Measurements from ENCODE around the gene MSRB3.

Gene MSRB3

GRCh38 chr12:65492998-65493912 is 214.8 kb downstream of the MSRB3 start:
- H3K27ac ChIP-seq (ENCODE audit: low read length), result no peak overlapping the region
- H3K9ac ChIP-seq (ENCODE audit: low read length), result no peak overlapping the region
- no peaks in the 10 kb centered on the region for H3K9me3 ChIP-seq (ENCODE audit: control insufficient read depth, low read depth, low read length)
- no peaks in the 10 kb centered on the region for H3K36me3 ChIP-seq (ENCODE audit: control insufficient read depth, low read depth, low read length)
- H3K4me3 ChIP-seq (ENCODE audit: low read length), result no peak overlapping the region
- H3K27me3 ChIP-seq (ENCODE audit: control insufficient read depth, insufficient read depth, low read length), result no peaks in the 10 kb centered on the region
- H3K4me1 ChIP-seq (ENCODE audit: control insufficient read depth, low read depth, low read length), result no peaks in the 10 kb centered on the region

DNA sequence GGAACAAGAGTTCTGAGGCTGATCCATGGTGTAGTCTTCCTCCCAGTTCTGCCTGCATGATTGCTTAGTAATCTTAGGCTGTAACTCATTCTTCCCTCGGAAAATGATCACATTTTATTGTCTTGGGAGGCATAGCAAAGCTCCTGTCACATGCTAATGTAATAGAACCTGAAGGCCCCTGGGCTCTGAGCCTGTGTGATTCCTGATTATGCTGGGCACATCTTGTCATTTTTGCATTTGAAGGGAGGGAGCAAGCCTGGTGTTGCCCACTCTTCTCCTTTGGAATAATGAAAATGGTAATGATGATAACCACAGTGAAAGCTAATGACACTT is 215.4 kb downstream of the MSRB3 start:
- no peaks in the 10 kb centered on the region for H3K27me3 ChIP-seq (ENCODE audit: control insufficient read depth, insufficient read depth, low read length)
- H3K9ac ChIP-seq (ENCODE audit: low read length), result no peak overlapping the region
- H3K9me3 ChIP-seq (ENCODE audit: control insufficient read depth, low read depth, low read length), result no peaks in the 10 kb centered on the region
- H3K4me3 ChIP-seq (ENCODE audit: low read length), result no peak overlapping the region
- no peaks in the 10 kb centered on the region for H3K4me1 ChIP-seq (ENCODE audit: control insufficient read depth, low read depth, low read length)
- H3K36me3 ChIP-seq (ENCODE audit: control insufficient read depth, low read depth, low read length), result no peaks in the 10 kb centered on the region
- H3K27ac ChIP-seq (ENCODE audit: low read length), result no peak overlapping the region

DNA sequence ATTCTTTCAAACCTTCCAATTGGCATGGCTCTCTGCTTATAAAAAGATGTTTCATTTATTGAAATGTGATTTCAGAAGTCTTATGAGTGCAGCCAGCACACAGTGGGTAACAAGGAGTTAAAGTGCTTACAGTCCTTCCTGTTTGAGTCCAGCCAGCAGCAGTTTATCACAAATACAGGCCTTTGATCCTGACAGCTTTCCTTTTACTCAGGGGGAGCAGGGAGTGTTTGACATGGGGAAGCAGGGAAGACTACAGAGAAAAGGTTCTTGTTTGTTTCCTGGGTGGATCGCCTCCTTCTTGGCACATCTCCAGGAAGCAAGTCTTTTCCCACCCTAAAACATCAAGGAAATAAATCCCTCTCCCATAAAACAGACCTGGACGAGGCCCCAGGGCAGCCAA is 216.1 kb downstream of the MSRB3 start:
- H3K27ac ChIP-seq (ENCODE audit: low read length), result no peak overlapping the region

GRCh38 chr12:65495233-65495632 is 216.8 kb downstream of the MSRB3 start:
- H3K4me1 ChIP-seq (ENCODE audit: control insufficient read depth, low read depth, low read length), result no peaks in the 10 kb centered on the region
- H3K27me3 ChIP-seq (ENCODE audit: control insufficient read depth, insufficient read depth, low read length), result no peaks in the 10 kb centered on the region
- no peaks in the 10 kb centered on the region for H3K36me3 ChIP-seq (ENCODE audit: control insufficient read depth, low read depth, low read length)
- H3K4me3 ChIP-seq (ENCODE audit: low read length), result no peak overlapping the region
- H3K27ac ChIP-seq (ENCODE audit: low read length), result no peak overlapping the region
- H3K9me3 ChIP-seq (ENCODE audit: control insufficient read depth, low read depth, low read length), result no peaks in the 10 kb centered on the region
- H3K9ac ChIP-seq (ENCODE audit: low read length), result no peak overlapping the region

More for the DNA sequence above, 216.1 kb downstream of the MSRB3 start:
- no peak overlapping the region for H3K9ac ChIP-seq (ENCODE audit: low read length)
- H3K4me3 ChIP-seq (ENCODE audit: low read length), result no peak overlapping the region
- H3K9me3 ChIP-seq (ENCODE audit: control insufficient read depth, low read depth, low read length), result no peaks in the 10 kb centered on the region
- H3K36me3 ChIP-seq (ENCODE audit: control insufficient read depth, low read depth, low read length), result no peaks in the 10 kb centered on the region
- H3K4me1 ChIP-seq (ENCODE audit: control insufficient read depth, low read depth, low read length), result no peaks in the 10 kb centered on the region
- no peaks in the 10 kb centered on the region for H3K27me3 ChIP-seq (ENCODE audit: control insufficient read depth, insufficient read depth, low read length)

- no peaks in the 10 kb centered on the region for H3K27me3 ChIP-seq (ENCODE audit: control insufficient read depth, insufficient read depth, low read length)
- H3K4me3 ChIP-seq (ENCODE audit: low read length), result no peak overlapping the region
- no peaks in the 10 kb centered on the region for H3K4me1 ChIP-seq (ENCODE audit: control insufficient read depth, low read depth, low read length)
- H3K9me3 ChIP-seq (ENCODE audit: control insufficient read depth, low read depth, low read length), result no peaks in the 10 kb centered on the region
- no peaks in the 10 kb centered on the region for H3K36me3 ChIP-seq (ENCODE audit: control insufficient read depth, low read depth, low read length)
- no peak overlapping the region for H3K27ac ChIP-seq (ENCODE audit: low read length)
- no peak overlapping the region for H3K9ac ChIP-seq (ENCODE audit: low read length)
Observed at GRCh38 chr12:65496617-65497016, 218.1 kb downstream of the MSRB3 start.

- H3K4me3 ChIP-seq (ENCODE audit: low read length), result no peak overlapping the region
- H3K4me1 ChIP-seq (ENCODE audit: control insufficient read depth, low read depth, low read length), result no peaks in the 10 kb centered on the region
- H3K27me3 ChIP-seq (ENCODE audit: control insufficient read depth, insufficient read depth, low read length), result no peaks in the 10 kb centered on the region
- no peak overlapping the region for H3K27ac ChIP-seq (ENCODE audit: low read length)
- H3K36me3 ChIP-seq (ENCODE audit: control insufficient read depth, low read depth, low read length), result no peaks in the 10 kb centered on the region
- H3K9ac ChIP-seq (ENCODE audit: low read length), result no peak overlapping the region
- no peaks in the 10 kb centered on the region for H3K9me3 ChIP-seq (ENCODE audit: control insufficient read depth, low read depth, low read length)
Observed at GRCh38 chr12:65497660-65498059, 219.2 kb downstream of the MSRB3 start.

DNA sequence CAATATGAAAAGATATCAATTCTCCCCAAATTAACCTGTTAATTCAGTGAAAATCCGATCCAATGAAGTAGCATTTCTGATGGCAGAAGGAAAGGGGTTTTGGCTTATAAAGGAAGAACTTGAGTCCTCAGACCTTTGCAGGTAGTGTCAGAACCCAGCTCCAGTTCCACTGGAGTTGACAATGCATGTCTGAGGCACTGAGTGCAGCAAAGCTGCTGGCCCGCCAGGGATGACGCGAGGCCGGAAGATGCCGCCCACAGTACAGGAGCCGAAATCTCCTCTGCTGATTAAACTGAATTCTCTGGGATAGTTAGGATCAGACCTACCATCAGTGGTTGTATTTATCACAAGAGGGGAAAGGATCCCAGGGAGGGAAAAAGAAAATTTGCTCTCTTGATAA is 220.7 kb downstream of the MSRB3 start:
- H3K9me3 ChIP-seq (ENCODE audit: control insufficient read depth, low read depth, low read length), result no peaks in the 10 kb centered on the region
- no peaks in the 10 kb centered on the region for H3K27me3 ChIP-seq (ENCODE audit: control insufficient read depth, insufficient read depth, low read length)
- H3K4me1 ChIP-seq (ENCODE audit: control insufficient read depth, low read depth, low read length), result no peaks in the 10 kb centered on the region
- H3K9ac ChIP-seq (ENCODE audit: low read length), result no peak overlapping the region
- H3K36me3 ChIP-seq (ENCODE audit: control insufficient read depth, low read depth, low read length), result no peaks in the 10 kb centered on the region
- no peak overlapping the region for H3K27ac ChIP-seq (ENCODE audit: low read length)
- no peak overlapping the region for H3K4me3 ChIP-seq (ENCODE audit: low read length)

DNA sequence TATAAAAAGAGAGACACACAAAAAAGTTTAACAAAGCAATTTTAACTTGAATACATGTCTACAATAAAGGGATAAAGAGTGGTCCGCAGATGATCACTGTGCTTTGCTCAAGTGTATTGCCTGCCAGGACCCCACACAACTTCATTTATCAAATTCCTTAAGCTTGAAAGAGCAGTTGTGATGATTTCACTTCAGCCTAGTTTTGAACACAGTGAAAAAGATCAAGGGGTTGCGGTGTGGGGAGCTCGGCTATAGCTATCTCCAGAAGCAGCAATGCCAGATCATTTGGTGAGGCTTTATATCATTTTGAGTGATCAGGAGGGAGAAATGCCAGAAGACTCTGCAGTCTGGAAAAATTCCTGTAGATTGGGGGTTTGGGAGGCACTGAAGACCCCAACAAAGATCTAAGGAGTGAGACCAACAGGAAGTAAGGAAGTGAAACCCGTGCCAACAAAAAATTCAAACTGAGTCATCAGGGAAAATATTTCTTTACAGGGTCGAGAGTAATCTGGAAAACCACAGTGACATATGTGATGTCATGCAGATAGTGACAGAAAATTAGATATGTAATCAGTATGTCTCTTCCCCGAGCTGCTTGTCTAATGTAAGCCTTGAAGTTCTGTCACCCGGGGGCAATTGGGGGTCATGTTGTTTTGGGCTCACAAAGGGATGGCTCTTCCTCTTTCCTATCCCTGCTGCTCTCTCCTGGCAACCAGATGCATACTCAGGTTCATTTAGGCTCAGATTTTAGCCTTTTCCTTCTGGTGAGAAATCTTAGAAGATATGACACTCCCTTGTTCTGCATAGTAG is 221.8 kb downstream of the MSRB3 start:
- no peaks in the 10 kb centered on the region for H3K4me1 ChIP-seq (ENCODE audit: control insufficient read depth, low read depth, low read length)
- H3K27ac ChIP-seq (ENCODE audit: low read length), result no peak overlapping the region
- H3K9me3 ChIP-seq (ENCODE audit: control insufficient read depth, low read depth, low read length), result no peaks in the 10 kb centered on the region
- H3K27me3 ChIP-seq (ENCODE audit: control insufficient read depth, insufficient read depth, low read length), result no peaks in the 10 kb centered on the region
- no peak overlapping the region for H3K9ac ChIP-seq (ENCODE audit: low read length)
- no peak overlapping the region for H3K4me3 ChIP-seq (ENCODE audit: low read length)
- no peaks in the 10 kb centered on the region for H3K36me3 ChIP-seq (ENCODE audit: control insufficient read depth, low read depth, low read length)

- H3K36me3 ChIP-seq (ENCODE audit: control insufficient read depth, low read depth, low read length), result no peaks in the 10 kb centered on the region
- H3K9ac ChIP-seq (ENCODE audit: low read length), result no peak overlapping the region
- H3K9me3 ChIP-seq (ENCODE audit: control insufficient read depth, low read depth, low read length), result no peaks in the 10 kb centered on the region
- H3K4me1 ChIP-seq (ENCODE audit: control insufficient read depth, low read depth, low read length), result no peaks in the 10 kb centered on the region
- H3K4me3 ChIP-seq (ENCODE audit: low read length), result no peak overlapping the region
- H3K27ac ChIP-seq (ENCODE audit: low read length), result no peak overlapping the region
- H3K27me3 ChIP-seq (ENCODE audit: control insufficient read depth, insufficient read depth, low read length), result no peaks in the 10 kb centered on the region
Observed at GRCh38 chr12:65501093-65501621, 222.7 kb downstream of the MSRB3 start.

DNA sequence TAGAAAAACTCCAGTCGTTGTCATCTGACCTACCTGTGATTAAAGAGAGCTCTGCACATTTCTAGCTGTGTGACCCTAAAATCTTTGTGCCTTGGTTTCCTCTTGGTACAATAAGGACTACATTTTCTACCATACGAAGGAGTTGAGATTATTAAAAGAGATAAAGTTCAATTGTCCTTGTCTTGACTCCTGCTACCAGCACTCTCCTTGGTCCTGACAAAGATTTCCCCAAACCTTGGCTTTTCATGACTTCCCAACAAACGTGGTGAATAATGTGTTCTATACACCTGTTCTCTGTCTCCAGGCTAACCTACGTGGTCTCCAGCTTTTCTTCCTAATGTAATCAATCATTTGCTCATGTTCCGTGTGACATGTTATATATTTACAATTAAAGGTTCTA is 223.5 kb downstream of the MSRB3 start:
- Histone ChIP-seq H3K27ac (ENCODE audit: low read length) (no peak overlapping the region), H3K27me3 (ENCODE audit: control insufficient read depth, insufficient read depth, low read length) (no peaks in the 10 kb centered on the region), H3K4me3 (ENCODE audit: low read length) (no peak overlapping the region), H3K4me1 (ENCODE audit: control insufficient read depth, low read depth, low read length) (no peaks in the 10 kb centered on the region), H3K9me3 (ENCODE audit: control insufficient read depth, low read depth, low read length) (no peaks in the 10 kb centered on the region), H3K36me3 (ENCODE audit: control insufficient read depth, low read depth, low read length) (no peaks in the 10 kb centered on the region), H3K9ac (ENCODE audit: low read length) (no peak overlapping the region)

- no peaks in the 10 kb centered on the region for H3K36me3 ChIP-seq (ENCODE audit: control insufficient read depth, low read depth, low read length)
- H3K4me3 ChIP-seq (ENCODE audit: low read length), result no peak overlapping the region
- H3K27ac ChIP-seq (ENCODE audit: low read length), result no peak overlapping the region
- H3K27me3 ChIP-seq (ENCODE audit: control insufficient read depth, insufficient read depth, low read length), result peaks cover 9% of the 10 kb centered on the region
- no peak overlapping the region for H3K9ac ChIP-seq (ENCODE audit: low read length)
- H3K4me1 ChIP-seq (ENCODE audit: control insufficient read depth, low read depth, low read length), result peaks cover under 1% of the 10 kb centered on the region
- H3K9me3 ChIP-seq (ENCODE audit: control insufficient read depth, low read depth, low read length), result no peaks in the 10 kb centered on the region
Observed at GRCh38 chr12:65504417-65504816, 225.9 kb downstream of the MSRB3 start.
